Measurements from ENCODE around the gene SFT2D2. TPM values are rescaled to one million over a fixed set of nuclear protein-coding genes. Genes with fewer than 3 reads are reported as not detected.

The SFT2D2 gene
- total and polyA plus RNA-seq, 2 of the 8 experiments (the other 6 are each of a cell fraction or from before 2014, with no cell fraction given): 9.0 to 29.0 TPM

GRCh38 chr1:168218658-168219057 lies 7.1 kb upstream of the SFT2D2 start:
- Histone ChIP-seq H4K8ac (ENCODE audit: extremely low read depth, insufficient read depth, low read length) (no peak overlapping the region), H3K79me1 (ENCODE audit: low read depth, low read length) (no peaks in the 10 kb centered on the region), H3K4me2 (ENCODE audit: insufficient read depth in 1 of 2, low read depth in 2 of 2, low read length in 2 of 2) (no peak overlapping the region), H3K27ac (ENCODE audit: low read depth, low read length) (no peak overlapping the region), H2BK120ac (replicated peaks; ENCODE audit: low read depth, low read length) (no peak overlapping the region), H2AK5ac (ENCODE audit: low read depth, low read length) (no peak overlapping the region), H3K23me2 (ENCODE audit: low read depth, low read length) (no peaks in the 10 kb centered on the region), H3K4me3 (ENCODE audit: extremely low read depth in 1 of 4, insufficient read depth in 2 of 4, low read depth in 3 of 4, low read length in 4 of 4) (no peak overlapping the region), H3K9ac (replicated peaks in 1 of 4; ENCODE audit: extremely low read depth in 1 of 4, low read depth in 3 of 4, low read length in 3 of 4) (no peak overlapping the region), H3K14ac (ENCODE audit: insufficient read length) (no peak overlapping the region), H3K9me3 (ENCODE audit: insufficient read depth in 2 of 2, low read depth in 1 of 2, low read length in 1 of 2) (0 out of 4 replicates have a peak, but pooled peaks cover 3 to 5% of the 10 kb centered on the region in 2 experiments), H4K5ac (ENCODE audit: insufficient read length, low read depth, low read length) (no peak overlapping the region), H3K18ac (ENCODE audit: extremely low read depth, low read length) (no peak overlapping the region), H4K91ac (replicated peaks; ENCODE audit: insufficient read length, low read length) (no peak overlapping the region), H3K4ac (replicated peaks; ENCODE audit: insufficient read length, low read depth, low read length) (no peak overlapping the region), H3K4me1 (replicated peaks in 1 of 4; ENCODE audit: control insufficient read depth in 3 of 4, insufficient read depth in 4 of 4, low read length in 3 of 4) (peaks cover 0 to 5% (median 4%) of the 10 kb centered on the region in 4 experiments; a peak in 3 of 7 replicates), H2BK5ac (ENCODE audit: low read depth, low read length) (no peak overlapping the region), H3K23ac (ENCODE audit: insufficient read length) (no peak overlapping the region), H3K79me2 (ENCODE audit: control insufficient read depth in 1 of 2, insufficient read depth in 2 of 2, low read length in 2 of 2) (no peaks in the 10 kb centered on the region), H4K20me1 (replicated peaks in 1 of 2; ENCODE audit: control insufficient read depth in 1 of 2, insufficient read depth in 2 of 2, low read length in 2 of 2) (no peaks in the 10 kb centered on the region), H2BK15ac (ENCODE audit: low read length) (no peak overlapping the region), H3K36me3 (ENCODE audit: control insufficient read depth in 2 of 4, insufficient read depth in 4 of 4, low read length in 3 of 4) (no peaks in the 10 kb centered on the region), H2BK12ac (ENCODE audit: low read depth, low read length) (no peak overlapping the region), H2BK20ac (ENCODE audit: low read length) (no peak overlapping the region), H3K56ac (replicated peaks; ENCODE audit: insufficient read length, low read depth, low read length) (no peak overlapping the region), H3K27me3 (replicated peaks in 1 of 4; ENCODE audit: control insufficient read depth in 3 of 4, extremely low read depth in 1 of 4, insufficient read depth in 3 of 4, low read length in 3 of 4) (no peaks in the 10 kb centered on the region), H2AFZ (ENCODE audit: low read length) (no peak overlapping the region)
- DNase-seq (ENCODE audit: low read depth in 1 of 2, low spot score in 2 of 2): no peak
- POLR2A ChIA-PET (ENCODE audit: partially characterized antibody): interaction anchor here (1.0 to 2.2 kb wide), 3 partner anchors 8 to 17 kb away, joined by 3 to 8 read pairs (median 4); partner anchors contain the start of gene SFT2D2
- CTCF ChIA-PET (ENCODE audit: partially characterized antibody): interaction anchor here (0.8 to 2.2 kb wide), 8 partner anchors 8 to 526 kb away, joined by 3 to 14 read pairs (median 3); no protein-coding TSS in a partner anchor
- 0 out of 2 replicates have a peak, but pooled peaks have one; percentile 14 for TF ChIP-seq MAFK (IDR thresholded peaks at IDR 0.05; ENCODE audit: low read depth, low read length)
- no peak for TF ChIP-seq ASH2L (IDR thresholded peaks at IDR 0.05; ENCODE audit: low read length)
- no peak for FAIRE-seq
- WGBS, 2 experiments (ENCODE audit: extremely low coverage in 1 of 2, insufficient coverage in 1 of 2, insufficient read length in 1 of 2, insufficient replicate concordance in 2 of 2, low coverage in 1 of 2, low lambda C conversion rate in 2 of 2, missing lambda C conversion rate in 1 of 2): 69% methylated on average over 4 of the region's 4 CpGs; no CpG with 5 or more reads in 1 of the 2 experiments

Measured in H1 (cell line).